ENCODE measurements around the gene AGTPBP1. TPM values are rescaled to one million over a fixed set of nuclear protein-coding genes. Genes with fewer than 3 reads are reported as not detected.

The AGTPBP1 gene
- total and polyA plus RNA-seq, 4 donors: 49.4 to 148 (median 61.6) TPM

DNA sequence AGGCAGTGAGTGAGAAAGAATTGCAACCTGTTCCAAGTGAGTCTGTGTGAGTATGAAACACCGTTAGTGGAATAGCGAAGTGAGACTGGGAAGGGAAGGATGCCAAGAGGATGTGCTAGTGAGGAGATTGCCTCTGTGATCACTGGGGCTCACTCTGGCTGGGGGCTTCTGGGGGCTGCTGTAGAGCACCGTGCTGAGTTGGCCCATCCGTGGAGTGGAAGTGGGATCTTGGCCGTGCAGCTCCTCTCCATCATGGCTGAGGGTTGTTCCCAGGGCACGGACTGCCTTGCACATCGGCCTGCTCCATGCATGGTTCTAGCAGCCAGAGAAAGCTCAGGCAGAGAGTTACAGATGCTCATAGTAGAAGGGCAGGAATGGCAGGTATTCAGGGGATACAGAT, 236.1 kb downstream of the AGTPBP1 start:
- Histone ChIP-seq H3K27me3 (ENCODE audit: control insufficient read depth, insufficient read depth, low read length) (no peaks in the 10 kb centered on the region), H3K36me3 (ENCODE audit: control insufficient read depth, insufficient read depth, low read length) (no peaks in the 10 kb centered on the region), H3K4me1 (ENCODE audit: control insufficient read depth, insufficient read depth, low read length) (no peaks in the 10 kb centered on the region), H3K9me3 (ENCODE audit: control insufficient read depth, insufficient read depth, low read length) (no peaks in the 10 kb centered on the region), H3K4me3 (ENCODE audit: low read depth, low read length) (no peak overlapping the region), H3K27ac (ENCODE audit: low read depth, low read length) (no peak overlapping the region)
- DNase-seq (ENCODE audit: low read depth in 4 of 6, low spot score in 6 of 6): peak in 2 of 6 donors; percentile 28 to 34
- WGBS (ENCODE audit: insufficient coverage): 81% methylated on average over 7 of the region's 7 CpGs

DNA sequence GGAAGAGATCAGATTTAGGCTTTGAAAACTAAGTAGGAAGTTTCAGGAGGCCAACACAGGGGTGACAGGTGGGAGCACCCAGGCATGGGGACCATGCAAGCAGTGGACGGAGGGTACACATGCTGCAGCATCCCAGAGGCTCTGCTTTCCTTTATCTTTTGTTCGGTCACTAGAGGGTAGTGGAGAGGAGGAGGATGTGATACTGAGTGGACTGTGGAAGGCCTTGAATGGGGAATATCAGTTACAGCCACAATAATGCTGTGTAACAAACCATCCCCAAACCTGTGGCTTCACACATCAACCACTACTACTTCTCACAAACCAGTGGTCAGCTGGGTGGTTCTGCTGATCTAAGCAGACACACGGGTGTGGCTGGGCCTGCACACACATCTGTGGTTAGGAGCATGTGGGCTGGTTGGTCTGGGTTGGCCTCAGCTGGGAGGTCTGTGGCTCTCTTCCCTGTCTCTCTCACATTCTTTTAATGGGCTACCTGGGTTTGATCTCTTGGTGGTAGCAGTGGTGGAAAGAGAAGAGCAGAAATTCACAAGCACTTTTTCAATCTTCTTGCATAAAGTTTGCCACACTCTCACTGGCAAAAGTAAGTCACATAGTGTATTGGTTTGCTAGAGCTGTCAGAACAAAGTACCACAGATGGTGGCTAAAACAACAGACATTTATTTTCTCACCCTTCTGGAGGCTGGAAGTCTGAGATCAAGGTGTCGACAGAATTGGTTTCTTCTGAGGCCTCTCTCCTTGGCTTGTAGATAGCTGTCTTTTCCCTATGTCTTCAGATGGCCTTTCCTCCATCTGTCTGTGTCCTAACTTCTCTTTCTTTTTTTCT, 238.7 kb downstream of the AGTPBP1 start:
- no peaks in the 10 kb centered on the region for H3K36me3 ChIP-seq (ENCODE audit: control insufficient read depth, insufficient read depth, low read length)
- H3K9me3 ChIP-seq (ENCODE audit: control insufficient read depth, insufficient read depth, low read length): no peaks in the 10 kb centered on the region
- no peak overlapping the region for H3K4me3 ChIP-seq (ENCODE audit: low read depth, low read length)
- H3K27me3 ChIP-seq (ENCODE audit: control insufficient read depth, insufficient read depth, low read length): no peaks in the 10 kb centered on the region
- no peaks in the 10 kb centered on the region for H3K4me1 ChIP-seq (ENCODE audit: control insufficient read depth, insufficient read depth, low read length)
- H3K27ac ChIP-seq (ENCODE audit: low read depth, low read length): no peak overlapping the region
- WGBS (ENCODE audit: insufficient coverage): 83% methylated on average over 2 of the region's 4 CpGs
- DNase-seq (ENCODE audit: low read depth in 4 of 6, low spot score in 6 of 6): peak in 1 of 6 donors; percentile 21

DNA sequence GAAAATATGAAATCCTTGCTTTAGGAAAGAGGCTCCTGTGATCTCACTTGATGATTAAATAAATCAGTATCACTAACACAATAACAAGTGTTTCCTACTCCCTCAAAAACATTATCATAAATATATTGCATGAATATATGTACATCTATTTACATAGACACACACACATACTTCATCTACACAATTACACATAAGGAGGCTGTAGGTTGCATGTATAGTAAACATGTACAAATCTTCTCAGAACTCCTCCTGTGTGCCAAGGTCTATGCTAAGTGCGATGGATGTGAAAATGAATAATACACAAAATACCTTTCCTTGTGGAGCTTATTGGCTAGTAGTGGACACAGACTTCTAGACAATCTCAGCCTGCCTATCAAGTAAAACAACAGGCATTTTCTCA, 239.9 kb downstream of the AGTPBP1 start:
- no peaks in the 10 kb centered on the region for H3K27me3 ChIP-seq (ENCODE audit: control insufficient read depth, insufficient read depth, low read length)
- no peaks in the 10 kb centered on the region for H3K4me1 ChIP-seq (ENCODE audit: control insufficient read depth, insufficient read depth, low read length)
- H3K9me3 ChIP-seq (ENCODE audit: control insufficient read depth, insufficient read depth, low read length): no peaks in the 10 kb centered on the region
- H3K27ac ChIP-seq (ENCODE audit: low read depth, low read length): no peak overlapping the region
- no peak for DNase-seq (ENCODE audit: low read depth in 4 of 6, low spot score in 6 of 6)
- H3K4me3 ChIP-seq (ENCODE audit: low read depth, low read length): no peak overlapping the region
- WGBS (ENCODE audit: insufficient coverage): no CpG with 5 or more reads among the region's 1 CpG
- no peaks in the 10 kb centered on the region for H3K36me3 ChIP-seq (ENCODE audit: control insufficient read depth, insufficient read depth, low read length)

DNA sequence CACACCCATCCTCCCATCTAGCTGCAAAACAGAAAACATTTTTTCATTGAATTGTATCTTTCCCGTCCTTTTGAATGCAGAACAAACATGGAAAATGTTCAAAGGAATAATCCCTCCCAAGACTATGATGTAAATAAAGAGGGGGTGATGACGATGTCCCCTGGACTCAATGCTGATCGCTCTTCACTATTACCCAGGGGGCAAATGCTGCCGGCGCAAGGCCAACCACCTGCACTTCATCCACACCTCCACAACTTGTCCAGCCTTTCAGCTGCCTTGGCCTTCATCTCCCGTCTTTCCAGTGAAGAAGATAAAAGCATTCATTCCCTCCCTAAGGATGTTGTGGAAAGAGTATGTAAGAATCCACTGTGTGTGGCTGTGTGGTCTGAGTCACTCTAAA, 240.3 kb downstream of the AGTPBP1 start:
- H3K4me1 ChIP-seq (ENCODE audit: control insufficient read depth, insufficient read depth, low read length): no peaks in the 10 kb centered on the region
- H3K27ac ChIP-seq (ENCODE audit: low read depth, low read length): no peak overlapping the region
- DNase-seq (ENCODE audit: low read depth in 4 of 6, low spot score in 6 of 6): no peak
- H3K27me3 ChIP-seq (ENCODE audit: control insufficient read depth, insufficient read depth, low read length): no peaks in the 10 kb centered on the region
- no peaks in the 10 kb centered on the region for H3K36me3 ChIP-seq (ENCODE audit: control insufficient read depth, insufficient read depth, low read length)
- no peaks in the 10 kb centered on the region for H3K9me3 ChIP-seq (ENCODE audit: control insufficient read depth, insufficient read depth, low read length)
- no peak overlapping the region for H3K4me3 ChIP-seq (ENCODE audit: low read depth, low read length)
- WGBS (ENCODE audit: insufficient coverage): no CpG with 5 or more reads among the region's 6 CpGs

Other genes starting within 250 kb of the AGTPBP1 start
- gene NAA35, start 199.2 kb upstream of the AGTPBP1 start, total RNA-seq: 10 to 100 TPM; 33.4 to 44.2 TPM
- gene NAA35, start 199.2 kb upstream of the AGTPBP1 start, polyA plus RNA-seq (ENCODE audit: insufficient read length in 2 of 2): 10 to 100 TPM; 24.9 to 33.8 TPM

All from spinal cord (tissue), 10 donors.